ENCODE measurements around the gene ACSL4.

ACSL4 gene

GRCh38 chrX:109714340-109714958 lies 18.6 kb downstream of the ACSL4 start:
- H3K4me3 ChIP-seq (ENCODE audit: low read depth, low read length), result no peak overlapping the region
- no peak for TF ChIP-seq MAX (IDR thresholded peaks at IDR 0.05; ENCODE audit: low read depth, low read length)
- no peak for TF ChIP-seq POLR2A (IDR thresholded peaks at IDR 0.05; ENCODE audit: extremely low read depth, insufficient read length)
- TF ChIP-seq CTCF (IDR thresholded peaks at IDR 0.05; ENCODE audit: low read depth, low read length), result no peak
- no peak for DNase-seq (ENCODE audit: low read depth)

- H3K4me3 ChIP-seq (ENCODE audit: low read depth, low read length), result no peak overlapping the region
- no peak for DNase-seq (ENCODE audit: low read depth)
- TF ChIP-seq CTCF (IDR thresholded peaks at IDR 0.05; ENCODE audit: low read depth, low read length) (no peak), POLR2A (IDR thresholded peaks at IDR 0.05; ENCODE audit: extremely low read depth, insufficient read length) (no peak), MYC (IDR thresholded peaks at IDR 0.05; ENCODE audit: low read depth, low read length) (no peak), MAX (IDR thresholded peaks at IDR 0.05; ENCODE audit: low read depth, low read length) (no peak)
These were observed 22.9 kb downstream of the ACSL4 start for GRCh38 chrX:109710181-109710580.

- peak; percentile 79 for DNase-seq (ENCODE audit: low read depth)
- TF ChIP-seq POLR2A (IDR thresholded peaks at IDR 0.05; ENCODE audit: extremely low read depth, insufficient read length) (no peak), CTCF (IDR thresholded peaks at IDR 0.05; ENCODE audit: low read depth, low read length) (no peak), MYC (IDR thresholded peaks at IDR 0.05; ENCODE audit: low read depth, low read length) (no peak), MAX (IDR thresholded peaks at IDR 0.05; ENCODE audit: low read depth, low read length) (no peak)
- peak overlapping the region; percentile 32 for H3K4me3 ChIP-seq (ENCODE audit: low read depth, low read length)
These were observed 23.9 kb downstream of the ACSL4 start for GRCh38 chrX:109709129-109709631.

- H3K4me3 ChIP-seq (ENCODE audit: low read depth, low read length), result no peak overlapping the region
- no peak for TF ChIP-seq MAX (IDR thresholded peaks at IDR 0.05; ENCODE audit: low read depth, low read length)
- no peak for TF ChIP-seq CTCF (IDR thresholded peaks at IDR 0.05; ENCODE audit: low read depth, low read length)
- TF ChIP-seq POLR2A (IDR thresholded peaks at IDR 0.05; ENCODE audit: extremely low read depth, insufficient read length), result no peak
- TF ChIP-seq MYC (IDR thresholded peaks at IDR 0.05; ENCODE audit: low read depth, low read length), result no peak
- DNase-seq (ENCODE audit: low read depth), result no peak
These were observed 25.3 kb downstream of the ACSL4 start for GRCh38 chrX:109707720-109708119.

- no peak for DNase-seq (ENCODE audit: low read depth)
- no peak overlapping the region for H3K4me3 ChIP-seq (ENCODE audit: low read depth, low read length)
- TF ChIP-seq CTCF (IDR thresholded peaks at IDR 0.05; ENCODE audit: low read depth, low read length), result no peak
These were observed 25.7 kb downstream of the ACSL4 start for GRCh38 chrX:109707319-109707718.

GRCh38 chrX:109704563-109704962 lies 28.5 kb downstream of the ACSL4 start:
- no peak overlapping the region for H3K4me3 ChIP-seq (ENCODE audit: low read depth, low read length)
- no peak for DNase-seq (ENCODE audit: low read depth)
- TF ChIP-seq MYC (IDR thresholded peaks at IDR 0.05; ENCODE audit: low read depth, low read length) (no peak), POLR2A (IDR thresholded peaks at IDR 0.05; ENCODE audit: extremely low read depth, insufficient read length) (no peak), MAX (IDR thresholded peaks at IDR 0.05; ENCODE audit: low read depth, low read length) (no peak), CTCF (IDR thresholded peaks at IDR 0.05; ENCODE audit: low read depth, low read length) (no peak)

Measured in NB4 (cell line).